ENCODE results near the gene DENND5A.
"Not testable (repeated sequence)": the region's sequence is repeated elsewhere in the genome, so short reads cannot be mapped to it uniquely, and the experiment has no call there.

DENND5A gene

GRCh38 chr11:9136741-9137140 lies 128.4 kb downstream of the DENND5A start:
- DNase-seq: no peak

DNA sequence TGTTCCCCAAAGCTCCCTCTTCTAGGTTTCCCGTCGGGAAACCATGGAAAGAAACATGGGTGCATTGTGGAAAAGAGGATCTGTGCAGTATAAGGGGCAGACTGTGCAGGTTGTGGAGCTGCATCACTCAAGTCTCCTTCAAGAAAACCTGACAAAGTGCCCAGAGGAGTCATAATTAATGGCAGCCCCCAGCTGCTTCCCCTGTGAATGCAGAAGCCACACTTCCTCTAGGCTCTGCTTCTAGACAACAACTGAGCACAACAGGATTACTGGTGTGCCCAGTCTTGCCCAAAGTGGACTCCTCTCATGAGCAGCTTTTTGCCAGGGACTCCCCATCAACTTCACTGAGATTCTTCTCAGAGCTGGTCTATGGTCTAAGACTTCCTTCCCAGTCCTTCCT lies 131.2 kb downstream of the DENND5A start:
- DNase-seq: no peak

- no peak for DNase-seq
Observed at GRCh38 chr11:9132203-9132878, 132.8 kb downstream of the DENND5A start.

DNA sequence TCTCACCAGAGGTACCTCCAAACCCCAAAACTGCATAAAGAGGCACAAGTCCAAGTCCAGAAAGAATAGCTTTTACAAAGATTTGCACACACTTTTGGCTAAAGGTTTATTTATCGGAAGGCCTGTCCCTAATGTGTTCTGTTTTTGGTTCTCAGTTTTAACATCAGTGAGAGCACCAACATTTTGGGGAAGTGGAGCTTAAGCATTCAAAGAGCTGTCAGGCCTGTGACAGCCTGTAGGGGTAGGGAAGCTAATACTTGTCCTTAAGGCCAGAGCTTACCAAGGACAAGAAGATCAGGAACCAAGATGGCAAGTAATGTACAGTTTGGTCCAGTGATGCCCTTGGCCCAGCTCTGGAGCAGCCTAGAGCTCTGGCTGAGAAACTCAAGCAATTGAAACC lies 134.9 kb downstream of the DENND5A start:
- DNase-seq: peak; percentile 47 to 77

- DNase-seq: no peak
Observed at GRCh38 chr11:9126636-9127035, 138.5 kb downstream of the DENND5A start.

DNA sequence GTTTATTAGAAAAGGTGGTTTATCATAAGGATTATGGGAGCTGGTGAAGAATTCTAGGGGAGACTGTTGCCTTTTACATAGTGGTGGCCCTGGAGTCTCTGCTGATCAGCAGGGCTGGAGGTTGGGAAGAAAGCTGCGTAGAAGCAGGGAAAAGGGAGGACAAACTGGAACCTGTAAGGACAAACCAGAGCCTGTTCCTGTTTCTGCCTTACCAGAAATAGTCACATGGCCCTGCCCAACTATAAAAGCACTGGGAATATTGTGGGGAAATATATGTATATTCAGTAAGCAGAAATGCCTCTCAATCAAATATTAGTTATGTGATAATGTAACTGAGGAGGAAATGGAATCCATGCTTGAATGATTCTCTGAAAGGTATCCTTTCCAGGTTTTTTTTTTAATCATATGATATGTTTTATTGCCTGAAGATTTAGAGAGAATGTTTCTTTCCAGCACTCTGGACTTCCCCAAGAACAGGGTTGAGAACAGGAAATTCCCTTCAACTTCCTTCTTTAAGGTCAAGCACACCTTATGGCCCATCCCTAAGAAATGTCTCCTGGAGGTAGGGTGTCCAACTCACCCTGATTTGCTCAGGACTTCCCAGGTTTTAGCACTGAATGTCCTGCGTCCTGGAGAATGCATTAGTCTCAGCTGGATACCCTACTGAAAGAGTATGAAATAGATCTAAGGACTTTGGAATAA lies 139.8 kb downstream of the DENND5A start:
- DNase-seq: no peak

GRCh38 chr11:9123595-9124304 lies 141.4 kb downstream of the DENND5A start:
- DNase-seq: no peak

DNA sequence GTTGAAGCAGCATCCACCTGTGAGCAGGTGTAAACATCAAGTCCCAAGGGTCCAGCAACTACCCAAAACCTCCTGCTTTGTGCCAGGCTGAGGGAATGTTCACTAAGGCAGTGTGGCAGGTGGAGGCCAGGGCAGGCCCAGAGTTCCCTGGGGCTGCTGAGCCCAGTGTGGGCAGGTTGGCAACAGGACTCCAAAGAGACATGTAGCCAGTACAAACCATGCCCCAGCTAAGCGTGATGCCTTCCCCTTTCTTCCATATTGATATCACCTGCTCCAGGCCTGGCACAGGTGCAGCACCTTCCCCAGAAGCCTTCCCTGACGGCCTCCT lies 143.7 kb downstream of the DENND5A start:
- DNase-seq: no peak

DNA sequence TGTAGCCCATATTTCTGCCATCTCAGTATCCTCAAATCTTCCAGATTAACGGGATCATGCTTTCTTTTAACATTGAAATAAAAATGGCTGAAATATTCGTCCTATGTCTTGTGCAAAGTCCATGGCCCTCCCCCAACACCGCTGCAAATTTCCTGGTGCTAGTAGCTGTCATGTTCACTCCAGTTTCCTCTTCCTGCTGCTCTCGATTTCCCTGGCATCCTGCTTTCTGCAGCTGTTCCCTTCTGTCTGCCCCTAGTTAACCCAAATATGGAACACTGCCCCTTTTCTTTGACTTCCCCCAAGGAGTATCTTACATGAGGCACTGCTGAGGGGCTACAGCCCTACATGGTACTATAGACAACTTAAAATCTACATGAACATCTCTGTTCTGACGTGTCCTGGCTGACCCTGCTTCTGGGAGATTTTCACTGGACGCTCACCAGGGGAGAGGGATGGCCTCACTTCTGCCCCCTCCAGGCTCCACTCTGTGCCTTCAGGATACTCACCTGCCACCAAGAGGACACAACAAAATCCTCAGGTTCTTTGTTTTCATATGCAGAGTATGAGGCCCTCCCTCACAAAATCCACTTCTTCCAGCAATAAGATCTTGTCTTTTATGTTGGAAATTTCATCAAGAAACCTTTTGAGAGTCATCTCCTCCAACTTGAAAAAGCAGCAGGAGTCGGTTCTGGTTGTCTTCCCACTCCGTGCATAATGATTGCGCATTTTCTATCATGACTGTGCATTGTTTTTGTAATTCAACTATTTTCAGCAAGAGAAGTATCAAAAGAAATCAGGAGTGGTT lies 144.3 kb downstream of the DENND5A start:
- no peak for DNase-seq

GRCh38 chr11:9118277-9118676 lies 146.9 kb downstream of the DENND5A start:
- no peak for DNase-seq

- DNase-seq: no peak
Observed at GRCh38 chr11:9112075-9112474, 153.1 kb downstream of the DENND5A start.

GRCh38 chr11:9109858-9110731 lies 155.1 kb downstream of the DENND5A start:
- no peak for DNase-seq

- no peak for DNase-seq
Observed at GRCh38 chr11:9104580-9104979, 160.6 kb downstream of the DENND5A start.

DNA sequence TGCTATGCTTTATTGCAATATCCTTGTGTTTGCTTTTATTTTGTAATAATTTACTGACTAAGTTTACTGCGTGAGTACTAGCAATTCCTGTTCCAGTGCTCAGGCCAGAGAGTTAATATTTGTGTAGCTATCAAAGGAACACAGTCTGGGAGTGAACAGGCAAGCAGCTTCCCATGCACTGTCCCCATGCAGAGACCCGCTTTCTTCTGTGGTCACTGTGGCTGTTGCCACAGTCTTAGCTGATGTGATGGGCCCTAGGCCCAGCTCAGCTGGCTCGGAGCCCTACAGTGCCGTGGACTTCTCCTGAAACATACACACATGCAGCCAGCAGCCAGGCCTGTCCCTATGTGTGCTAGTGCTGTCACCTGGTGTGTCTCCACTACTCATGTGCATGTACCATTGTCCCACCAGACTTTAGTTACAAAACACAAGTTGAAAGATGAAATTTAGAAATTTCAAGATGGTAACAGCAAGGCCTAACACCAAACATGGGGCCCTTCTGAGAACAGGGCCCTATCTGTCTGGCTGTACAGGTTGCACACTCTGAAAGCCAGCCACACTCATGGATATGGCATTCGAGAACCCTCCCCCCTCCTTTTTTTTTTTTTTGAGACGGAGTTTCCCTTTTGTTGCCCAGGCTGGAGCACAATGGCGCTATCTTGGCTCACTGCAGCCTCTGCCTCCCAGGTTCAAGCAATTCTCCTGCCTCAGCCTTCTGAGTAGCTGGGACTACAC lies 161.4 kb downstream of the DENND5A start:
- DNase-seq: no peak

DNA sequence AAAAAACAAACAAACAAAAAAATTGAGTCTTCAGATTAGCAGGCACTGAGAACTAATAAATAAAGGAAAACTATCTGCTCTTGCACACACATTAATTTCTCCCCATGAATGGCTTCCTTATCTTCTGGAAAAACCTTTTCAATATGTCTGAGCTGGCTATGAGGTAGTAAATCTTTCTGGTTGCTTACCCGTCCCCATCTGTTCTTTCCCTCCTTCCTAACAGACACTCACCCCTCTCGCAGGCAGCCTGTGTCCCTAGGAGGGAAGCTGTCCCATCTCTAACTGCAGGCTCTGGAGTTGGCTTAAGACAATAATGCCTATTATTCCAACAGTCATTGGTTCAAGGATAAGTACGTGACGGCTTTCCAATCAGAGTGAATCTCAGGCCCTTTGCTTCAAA lies 165.5 kb downstream of the DENND5A start:
- no peak for DNase-seq

DNA sequence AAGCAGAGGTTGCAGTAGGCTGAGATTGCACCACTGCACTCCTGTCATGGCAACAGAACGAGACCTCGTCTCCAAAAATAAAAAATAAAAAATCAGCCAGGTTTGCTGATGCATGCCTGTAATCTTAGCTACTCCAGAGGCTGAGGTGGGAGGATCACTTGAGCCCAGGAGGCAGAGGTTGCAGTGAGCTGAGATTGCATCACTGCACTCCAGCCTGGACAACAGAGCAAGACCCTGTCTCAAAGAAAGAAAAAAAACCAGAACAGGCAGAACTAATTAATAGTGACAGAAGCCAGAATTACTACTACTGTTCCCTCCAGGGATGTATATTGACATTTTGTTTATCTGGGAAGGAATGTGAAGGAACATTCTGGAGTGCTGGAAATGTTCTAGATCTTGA lies 166.7 kb downstream of the DENND5A start:
- not testable (repeated sequence) for DNase-seq

- DNase-seq: not testable (repeated sequence)
Observed at GRCh38 chr11:9097186-9097943, 167.8 kb downstream of the DENND5A start.

GRCh38 chr11:9096427-9096826 lies 168.7 kb downstream of the DENND5A start:
- no peak for DNase-seq

- no peak for DNase-seq
Observed at GRCh38 chr11:9095421-9095820, 169.7 kb downstream of the DENND5A start.

DNA sequence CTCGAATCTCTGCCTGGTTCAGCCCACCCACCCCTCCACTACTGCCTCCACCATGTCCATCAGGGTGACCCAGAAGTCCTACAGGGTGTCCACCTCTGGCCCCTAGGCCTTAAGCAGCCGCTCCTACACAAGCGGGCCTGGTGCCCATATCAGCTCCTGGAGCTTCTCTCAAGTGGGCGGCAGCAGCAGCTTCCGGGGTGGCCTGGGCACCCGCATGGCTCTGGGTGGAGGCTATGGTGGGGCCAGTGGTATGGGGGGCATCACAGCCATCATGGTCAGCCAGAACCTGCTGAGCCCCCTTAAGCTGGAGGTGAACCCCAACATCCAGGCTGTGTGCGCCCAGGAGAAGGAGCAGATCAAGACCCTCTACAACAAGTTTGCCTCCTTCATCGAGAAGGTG lies 170.7 kb downstream of the DENND5A start:
- no peak for DNase-seq
